ENCODE data around the gene ANG.
"Not testable (repeated sequence)": the region's sequence is repeated elsewhere in the genome, so short reads cannot be mapped to it uniquely, and the experiment has no call there.

The ANG gene

GRCh38 chr14:20706657-20707355 is 18.2 kb downstream of the ANG start:
- DNase-seq = no peak

- DNase-seq = no peak
Observed at GRCh38 chr14:20707622-20708021, 19.1 kb downstream of the ANG start.

GRCh38 chr14:20711261-20711660 is 22.7 kb downstream of the ANG start:
- DNase-seq = no peak

DNA sequence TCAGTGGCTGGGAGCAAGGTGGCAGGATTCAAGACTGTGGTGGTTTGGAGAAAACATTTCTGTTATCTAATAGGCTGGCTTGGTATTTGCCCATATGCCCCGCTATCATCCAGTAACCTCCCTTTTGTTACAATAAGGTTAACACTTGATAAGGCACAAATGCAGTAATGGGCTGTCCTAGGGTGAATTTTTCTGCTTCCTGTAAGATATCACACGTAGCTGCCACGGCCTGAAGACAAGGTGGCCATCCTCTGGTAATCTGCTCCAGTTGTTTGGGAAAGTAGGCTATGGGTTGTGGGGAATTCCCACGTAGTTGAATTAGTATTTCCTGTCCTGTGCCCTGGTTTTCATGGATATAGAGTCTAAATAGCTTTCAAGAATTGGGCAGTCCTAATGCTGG is 23.1 kb downstream of the ANG start:
- no peak for DNase-seq

- no peak for DNase-seq
Observed at GRCh38 chr14:20712904-20713303, 24.3 kb downstream of the ANG start.

- DNase-seq = no peak
Observed at GRCh38 chr14:20714593-20715250, 26.2 kb downstream of the ANG start.

- no peak for DNase-seq
Observed at GRCh38 chr14:20719777-20720176, 31.2 kb downstream of the ANG start.

DNA sequence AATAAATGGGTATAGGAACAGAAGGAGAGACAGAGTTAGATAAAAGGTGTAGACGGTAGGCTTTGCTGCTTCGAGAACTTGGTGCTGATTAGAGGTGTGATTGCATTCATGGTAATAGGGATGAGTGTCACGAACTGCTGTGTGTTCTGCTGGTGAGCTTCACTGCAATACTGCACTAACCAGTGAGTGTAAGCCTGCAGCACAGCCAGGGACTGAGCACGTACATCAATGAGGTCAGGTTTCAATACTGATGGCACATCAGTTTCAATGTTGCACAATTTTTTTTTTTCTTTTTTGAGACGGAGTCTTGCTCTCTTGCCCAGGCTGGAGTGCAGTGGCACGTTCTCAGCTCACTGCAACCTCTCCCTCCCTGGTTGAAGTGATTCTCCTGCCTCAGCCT is 32.2 kb downstream of the ANG start:
- no peak for DNase-seq

GRCh38 chr14:20722016-20722415 is 33.5 kb downstream of the ANG start:
- DNase-seq = no peak

GRCh38 chr14:20723488-20723887 is 34.9 kb downstream of the ANG start:
- DNase-seq = no peak

- not testable (repeated sequence) for DNase-seq
Observed at GRCh38 chr14:20726121-20726520, 37.6 kb downstream of the ANG start.

DNA sequence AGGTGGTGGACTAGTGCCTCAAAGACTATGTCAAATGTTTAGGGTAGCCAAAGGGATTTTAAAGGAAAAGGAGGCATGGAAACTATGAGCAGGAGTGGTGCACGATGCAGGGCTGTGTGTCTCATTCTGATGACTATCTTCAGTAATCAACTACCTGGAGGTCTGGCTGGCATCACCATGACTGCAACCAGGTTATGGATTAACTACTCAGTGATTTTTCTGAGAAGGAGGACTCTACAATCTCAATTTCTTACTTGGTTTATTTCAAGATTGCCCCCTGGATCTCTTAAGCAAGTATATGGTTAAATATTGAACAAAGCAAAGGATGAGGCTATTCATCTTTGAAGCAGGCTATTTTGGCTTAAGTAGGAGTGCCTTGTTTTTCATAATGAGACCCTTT is 38.0 kb downstream of the ANG start:
- DNase-seq = no peak

DNA sequence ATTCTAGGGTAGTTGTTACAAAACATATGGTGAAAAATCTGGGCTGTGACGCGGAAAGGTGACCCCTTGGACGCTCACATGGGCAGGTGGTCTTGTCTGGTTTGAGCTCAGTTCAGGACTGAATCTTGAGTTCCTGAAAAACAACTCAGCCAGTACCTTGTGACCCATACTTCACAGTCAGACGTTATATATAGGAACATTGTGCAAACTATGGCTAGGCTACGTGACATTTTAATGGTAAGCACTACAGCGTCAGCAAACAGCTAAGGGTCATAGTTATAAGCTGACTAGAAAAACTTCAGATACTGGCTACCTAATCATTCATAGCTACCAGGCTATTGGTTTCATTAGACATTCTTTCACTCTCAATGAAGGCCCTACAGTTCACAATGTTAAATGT is 42.3 kb downstream of the ANG start:
- DNase-seq = no peak

DNA sequence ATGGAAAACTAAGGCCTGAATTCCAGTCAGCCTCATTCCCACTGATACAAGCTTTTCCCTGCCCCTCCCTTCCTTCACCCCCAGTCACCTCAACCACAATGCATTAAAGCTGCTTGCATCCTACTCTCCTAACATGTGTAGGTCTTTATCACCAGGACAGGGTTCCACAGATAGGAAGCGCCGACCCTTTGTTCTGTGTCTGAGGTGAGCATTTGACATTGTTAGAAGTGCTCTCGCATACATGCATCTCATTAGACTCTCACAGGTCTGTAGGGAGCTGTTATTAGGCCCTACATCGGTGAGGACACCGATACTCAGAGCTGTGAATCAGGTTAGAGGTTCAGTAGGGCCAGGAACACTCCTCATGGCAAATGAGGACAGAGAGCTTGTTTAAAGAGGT is 43.9 kb downstream of the ANG start:
- DNase-seq = no peak

DNA sequence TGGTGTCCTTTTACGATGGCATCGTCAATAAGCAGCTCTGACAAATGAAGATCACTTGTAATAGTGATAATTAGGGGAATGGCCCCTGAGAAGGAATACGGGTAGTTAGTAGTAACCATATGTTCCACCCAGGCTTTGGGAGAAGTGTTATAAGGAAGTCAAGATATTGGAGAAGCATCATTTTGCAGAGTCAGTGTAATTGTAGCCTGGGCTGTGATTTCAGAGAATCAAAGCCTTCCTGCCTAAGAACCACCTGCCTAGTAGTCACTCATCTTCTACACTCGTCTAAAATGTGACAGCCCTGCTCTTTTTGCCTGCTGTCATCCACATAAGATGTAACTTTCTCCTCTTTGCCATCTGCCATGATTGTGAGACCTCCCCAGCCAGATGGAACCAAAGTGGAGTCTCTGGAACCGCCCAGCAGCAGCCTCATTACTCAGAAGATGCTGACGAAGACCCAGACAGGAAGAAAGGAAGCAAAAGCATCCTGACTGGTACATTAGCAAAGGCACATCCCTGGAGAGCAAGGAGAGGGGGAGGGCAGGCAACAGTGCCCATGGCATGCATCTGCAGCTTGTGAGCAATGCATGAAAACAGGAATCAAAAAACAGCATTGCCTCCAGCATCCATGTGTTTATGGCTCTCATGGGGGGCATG is 44.5 kb downstream of the ANG start:
- no peak for DNase-seq

DNA sequence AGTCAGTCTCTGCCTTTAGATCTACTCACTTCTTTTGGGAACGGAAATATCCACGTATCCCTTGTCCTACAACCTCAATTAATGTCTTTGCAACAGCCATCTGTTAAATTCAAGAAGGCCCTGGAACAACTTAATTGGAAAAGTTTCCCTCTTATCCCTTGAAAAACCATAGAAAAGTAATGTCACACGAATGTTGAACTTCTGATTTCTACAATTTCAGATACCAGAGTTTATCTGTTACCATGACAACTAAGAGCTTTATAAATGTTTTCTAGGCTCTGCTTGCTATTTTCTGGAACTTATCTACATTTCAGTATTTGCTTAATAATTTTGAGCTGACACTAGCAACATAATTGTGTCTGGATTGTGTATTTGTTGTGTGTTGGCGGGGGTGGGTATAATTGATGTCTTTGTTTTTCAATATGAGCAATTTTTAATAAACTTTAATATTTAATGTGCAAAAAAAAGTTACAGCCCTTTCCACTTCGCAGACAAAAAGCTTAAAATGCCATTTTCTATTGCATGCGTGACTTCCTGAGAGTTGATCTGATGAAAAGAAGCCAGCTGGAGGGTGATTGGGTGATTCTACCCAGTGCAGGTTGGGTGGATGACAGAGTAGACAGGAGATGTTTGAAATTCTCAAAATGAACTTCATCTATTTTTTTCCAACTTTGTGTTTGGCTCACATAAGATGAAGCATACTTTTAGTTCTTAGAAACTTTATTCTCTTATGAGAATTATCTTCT is 45.3 kb downstream of the ANG start:
- DNase-seq = no peak

DNA sequence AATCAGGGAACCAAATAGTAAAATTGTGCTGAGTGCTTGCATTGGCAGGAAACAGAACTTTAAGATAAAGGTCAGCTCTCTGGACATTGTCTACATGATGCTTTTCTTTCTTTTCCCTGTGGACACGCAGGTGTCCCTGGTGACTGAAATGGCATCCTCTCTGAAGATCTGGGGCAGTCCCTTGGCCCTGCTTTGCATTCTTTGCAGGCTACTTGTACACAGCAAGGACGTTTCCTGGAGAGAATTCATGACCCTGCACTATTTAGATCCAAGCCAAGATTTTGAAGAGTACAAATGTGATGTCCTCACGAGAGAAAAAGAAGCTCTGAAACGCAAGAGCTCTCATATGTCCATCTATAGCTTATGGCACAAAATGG is 45.9 kb downstream of the ANG start:
- no peak for DNase-seq

DNA sequence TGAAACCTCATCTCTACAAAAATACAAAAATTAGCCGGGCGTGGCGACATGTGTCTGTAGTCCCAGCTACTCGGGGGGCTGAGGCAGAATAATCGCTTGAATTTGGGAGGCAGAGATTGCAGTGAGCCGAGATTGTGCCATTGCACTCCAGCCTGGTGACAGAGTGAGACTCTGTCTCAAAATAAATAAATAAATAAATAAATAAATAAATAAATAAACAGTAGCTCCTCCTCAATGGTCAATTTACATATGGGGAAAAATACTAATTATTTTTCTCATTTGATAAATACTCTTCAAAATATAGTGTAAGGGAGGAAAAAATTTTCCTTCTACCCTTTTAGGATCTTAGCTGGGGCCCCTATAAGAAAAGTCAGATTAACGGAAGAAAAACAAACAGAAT is 49.7 kb downstream of the ANG start:
- DNase-seq = not testable (repeated sequence)

DNA sequence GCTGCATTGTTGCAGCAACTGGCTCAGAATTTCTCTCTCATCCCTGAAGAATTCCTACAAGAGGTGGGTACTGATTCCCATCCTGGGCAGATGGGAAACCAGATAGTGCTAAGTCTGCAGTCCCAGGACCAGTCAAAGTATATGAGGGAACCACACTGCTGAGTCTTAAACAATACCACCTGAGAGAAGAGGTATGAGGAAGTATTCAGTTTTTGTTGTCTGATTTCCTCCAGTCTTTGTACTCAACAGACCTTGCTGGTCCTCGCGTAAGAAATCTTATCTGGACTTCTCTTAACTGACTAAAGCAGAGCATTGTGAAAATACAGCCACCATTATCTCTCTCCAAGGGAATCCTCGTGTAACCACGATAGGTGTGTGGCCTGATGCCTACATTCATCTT is 53.6 kb downstream of the ANG start:
- no peak for DNase-seq

- DNase-seq = no peak
Observed at GRCh38 chr14:20743556-20743955, 55.0 kb downstream of the ANG start.

Data from CD4-positive, alpha-beta T cell treated with Interleukin-4 for 4 hours (primary cell).